ENCODE data around the gene CCDC15. TPM values are rescaled to one million over a fixed set of nuclear protein-coding genes. Genes with fewer than 3 reads are reported as not detected.

CCDC15 gene
- polyA plus RNA-seq, 2 of the 4 experiments (the other 2 are of a cell fraction): 0.58 to 1.3 TPM

- FAIRE-seq: no peak
- 61% methylated on average over 4 of the region's 5 CpGs for WGBS (ENCODE audit: missing lambda C conversion rate)
- Histone ChIP-seq H3K9me3 (no peaks in the 10 kb centered on the region), H3K4me2 (no peak overlapping the region), H3K4me3 (no peak overlapping the region), H3K4me1 (peaks cover 12% of the 10 kb centered on the region), H3K27ac (no peak overlapping the region)
- ChIA-PET CTCF (interaction anchor here (1.3 kb wide), 1 partner anchor 232 kb away, joined by 3 read pairs; no protein-coding TSS in a partner anchor), POLR2A (interaction anchor here (0.6 kb wide), 1 partner anchor 23 kb away, joined by 5 read pairs; no protein-coding TSS in a partner anchor)
- ATAC-seq: no peak
- no peak for DNase-seq (ENCODE audit: low read depth in 1 of 2, low spot score in 1 of 2)
- no peak for TF ChIP-seq MAZ (IDR thresholded peaks at IDR 0.05; ENCODE audit: borderline replicate concordance, low read depth, low read length)
Measured at GRCh38 chr11:125069796-125070195, 115.8 kb downstream of the CCDC15 start.

GRCh38 chr11:125070699-125071254 lies 116.8 kb downstream of the CCDC15 start:
- DNase-seq (ENCODE audit: low read depth in 1 of 2, low spot score in 1 of 2): no peak
- Histone ChIP-seq H3K4me3 (no peak overlapping the region), H3K4me2 (peak overlapping the region; percentile 21; the same call in 1 of the 3 replicates), H3K4me1 (peaks cover 12% of the 10 kb centered on the region), H3K27ac (no peak overlapping the region), H3K9me3 (no peaks in the 10 kb centered on the region)
- WGBS (ENCODE audit: missing lambda C conversion rate): 38% methylated on average over 2 of the region's 7 CpGs
- no peak for TF ChIP-seq ZFP36 (IDR thresholded peaks at IDR 0.05; ENCODE audit: borderline replicate concordance, partially characterized antibody)
- TF ChIP-seq PHF8 (IDR thresholded peaks at IDR 0.05; ENCODE audit: borderline replicate concordance, low read depth): no peak
- TF ChIP-seq MAX (IDR thresholded peaks at IDR 0.05): no peak
- no peak for TF ChIP-seq HOXA7 (CRISPR knock-in tag; IDR thresholded peaks at IDR 0.05)
- no peak for TF ChIP-seq HOXB13 (CRISPR knock-in tag; IDR thresholded peaks at IDR 0.05; ENCODE audit: low read depth)
- TF ChIP-seq ATOH8 (CRISPR knock-in tag; IDR thresholded peaks at IDR 0.05; ENCODE audit: low read depth): no peak
- no peak for TF ChIP-seq BHLHE40 (IDR thresholded peaks at IDR 0.05; ENCODE audit: low read depth, low read length)
- TF ChIP-seq ZNF302 (CRISPR knock-in tag; IDR thresholded peaks at IDR 0.05): no peak
- TF ChIP-seq POLR2A (IDR thresholded peaks at IDR 0.05; ENCODE audit: low read length): no peak
- no peak for TF ChIP-seq CHD4 (IDR thresholded peaks at IDR 0.05; ENCODE audit: borderline replicate concordance)
- TF ChIP-seq RARB (CRISPR knock-in tag; IDR thresholded peaks at IDR 0.05): no peak
- TF ChIP-seq SREBF2 (IDR thresholded peaks at IDR 0.05): no peak
- TF ChIP-seq MAZ (IDR thresholded peaks at IDR 0.05; ENCODE audit: borderline replicate concordance, low read depth, low read length): no peak
- ATAC-seq: peak; percentile 56 to 58; a peak in 3 of 6 replicates
- CTCF ChIA-PET: interaction anchor here (1.3 kb wide), 1 partner anchor 233 kb away, joined by 3 read pairs; no protein-coding TSS in a partner anchor
- no peak for FAIRE-seq
- POLR2A ChIA-PET: no interaction called here

- no peak overlapping the region for H3K4me2 ChIP-seq
- 51% methylated on average over 5 of the region's 5 CpGs for WGBS (ENCODE audit: missing lambda C conversion rate)
- TF ChIP-seq HDAC2 (IDR thresholded peaks at IDR 0.05) (no peak), CHD2 (IDR thresholded peaks at IDR 0.05; ENCODE audit: low read length, partially characterized antibody) (no peak), SREBF2 (IDR thresholded peaks at IDR 0.05) (no peak), CHD4 (IDR thresholded peaks at IDR 0.05; ENCODE audit: borderline replicate concordance) (no peak)
- ChIA-PET CTCF (no interaction called here), POLR2A (no interaction called here)
- H3K4me3 ChIP-seq: no peak overlapping the region
- no peak overlapping the region for H3K27ac ChIP-seq
- FAIRE-seq (no peak), DNase-seq (ENCODE audit: low read depth in 1 of 2, low spot score in 1 of 2) (no peak), ATAC-seq (no peak)
- no peaks in the 10 kb centered on the region for H3K9me3 ChIP-seq
- H3K4me1 ChIP-seq: peaks cover 12% of the 10 kb centered on the region
Measured at GRCh38 chr11:125071435-125071834, 117.4 kb downstream of the CCDC15 start.

- DNase-seq (ENCODE audit: low read depth in 1 of 2, low spot score in 1 of 2) (no peak), FAIRE-seq (no peak), ATAC-seq (no peak)
- TF ChIP-seq RFX5 (IDR thresholded peaks at IDR 0.05): no peak
- no peaks in the 10 kb centered on the region for H3K9me3 ChIP-seq
- H3K4me1 ChIP-seq: peaks cover 12% of the 10 kb centered on the region
- H3K4me3 ChIP-seq: no peak overlapping the region
- no peak overlapping the region for H3K4me2 ChIP-seq
- CTCF ChIA-PET: no interaction called here
- 53% methylated on average over 4 of the region's 6 CpGs for WGBS (ENCODE audit: missing lambda C conversion rate)
- POLR2A ChIA-PET: no interaction called here
- H3K27ac ChIP-seq: no peak overlapping the region
Measured at GRCh38 chr11:125071846-125072217, 117.8 kb downstream of the CCDC15 start.
